Spleen (tissue), 11 donors: ENCODE results near the gene SLC16A14. TPM values are rescaled to one million over a fixed set of nuclear protein-coding genes. Genes with fewer than 3 reads are reported as not detected.
A peak's percentile ranks its signal among the peaks of the same experiment; 100 is the strongest.

Source experiments
- DNase-seq: peaks from one replicate; pipeline ENCODE4 v3.0.0-alpha.2; 2020
- H3K27ac ChIP-seq, 8 donors: fragments of 200-600 bp; sonication (generic) in 7 of 8; 1 replicate in 4 of 8; 2 replicates in 4 of 8; pipeline versions ENCODE4 v1.5.0 to v1.8.0; 2016 to 2021; ENCODE audit warnings: inconsistent platforms in 4 of 8, mild to moderate bottlenecking in 4 of 8, moderate library complexity in 1 of 8
- H3K27me3 ChIP-seq, 7 donors: fragments of 200-600 bp; sonication (generic) in 6 of 7; replicated peaks in 1 of 7; 1 replicate in 4 of 7; 2 replicates in 3 of 7; pipeline versions ENCODE4 v1.5.0 to v1.8.0; 2016 to 2021; ENCODE audit warnings: inconsistent platforms in 3 of 7, mild to moderate bottlenecking in 1 of 7
- H3K36me3 ChIP-seq, 6 donors: fragments of 200-600 bp; sonication (generic) in 5 of 6; 1 replicate in 4 of 6; 2 replicates in 2 of 6; pipeline versions ENCODE4 v1.5.0 to v1.8.0; 2016 to 2021; ENCODE audit warnings: inconsistent platforms in 2 of 6
- H3K4me1 ChIP-seq, 6 donors: fragments of 200-600 bp; sonication (generic) in 5 of 6; 1 replicate in 3 of 6; 2 replicates in 3 of 6; pipeline versions ENCODE4 v1.5.0 to v1.8.0; 2016 to 2021; ENCODE audit warnings: inconsistent platforms in 3 of 6
- H3K4me3 ChIP-seq, 8 donors: fragments of 200-600 bp; sonication (generic) in 7 of 8; 1 replicate in 4 of 8; 2 replicates in 4 of 8; pipeline versions ENCODE4 v1.5.0 to v1.8.0; 2016 to 2021; ENCODE audit warnings: inconsistent platforms in 4 of 8, mild to moderate bottlenecking in 4 of 8, moderate library complexity in 2 of 8
- H3K9me3 ChIP-seq, 8 donors: fragments of 200-600 bp; sonication (generic) in 7 of 8; 1 replicate in 4 of 8; 2 replicates in 4 of 8; pipeline versions ENCODE4 v1.5.0 to v1.8.0; 2016 to 2021; ENCODE audit warnings: inconsistent platforms in 4 of 8
- POLR2A ChIP-seq, 3 donors: fragments of 450-650 bp; IDR thresholded peaks; one replicate each; pipeline ENCODE4 v1.5.1; 2017; ENCODE audit warnings: antibody characterized with exemption in 3 of 3, mild to moderate bottlenecking in 1 of 3
- POLR2AphosphoS5 ChIP-seq, 3 donors: sonication (generic); formaldehyde crosslinking; IDR thresholded peaks; one replicate each; pipeline ENCODE4 v1.5.1; 2017; ENCODE audit warnings: antibody characterized with exemption in 3 of 3
- WGBS, 5 donors: extraction: QIAGEN DNeasy Blood & Tissue Kit in 3 of 5; methylation state at CpG; one replicate each; pipeline versions ENCODE4 v1.1.5 to v1.1.7; 2013 to 2018; 5-methylcytosine and 5-hydroxymethylcytosine counted together
- intact Hi-C: fragments of 100-400 bp; cut with DNase I; formaldehyde crosslinking; loops from one replicate; pipeline ENCODE4 v1.15.0; 2023; ENCODE audit warnings: low total_unique reads
- polyA plus RNA-seq, 3 donors: library from polyadenylated mRNA; stranded (reverse); fragments of 200-250 nt; gene quantifications; one replicate each; pipeline ENCODE4 v1.2.1, GENCODE V29; 2013
- total RNA-seq, 7 donors: library from RNA; depleted of rRNA in 3 of 7; stranded (reverse); fragments of >200 nt in 3 of 7; fragmentation: NEBNext Ultra II Directional in 4 of 7; extraction: Animal tissue kit (Norgen Biotek cat#: 25700) in 4 of 7; gene quantifications; one replicate each; pipeline versions ENCODE4 v1.1.0 to v1.2.1, GENCODE V29; 2016 to 2021
- TF ChIP-seq, protein P1 (sequence below), 11 experiments: fragments of 200-600 bp in 7 of 11; fragments of 450-650 bp in 4 of 11; sonication (generic) in 4 of 11; IDR thresholded peaks in 8 of 11; conservative IDR thresholded peaks in 3 of 11; 1 replicate in 7 of 11; 2 replicates in 4 of 11; pipeline versions ENCODE4 v1.4.0 to v1.8.0; 2016 to 2021; ENCODE audit warnings: antibody characterized with exemption in 11 of 11, inconsistent platforms in 4 of 11, mild to moderate bottlenecking in 1 of 11
- donor health status: healthy with polysubstance abuse.
- donor health status: DM: no; HTN: no; CAD: no; lungs with moderate emphysema.
- donor health status: DM: no; HTN: no; CAD: no.
- donor health status: Bipolar disorder and iron deficiency.
- donor health status: healthy.
- donor health status: DM: no; HTN: no; CAD: no.
- donor health status: DM: yes; HTN: yes; CAD: no.

SLC16A14 gene
- total and polyA plus RNA-seq, 10 donors, result 1.8 to 18.5 (median 12.1) TPM

DNA sequence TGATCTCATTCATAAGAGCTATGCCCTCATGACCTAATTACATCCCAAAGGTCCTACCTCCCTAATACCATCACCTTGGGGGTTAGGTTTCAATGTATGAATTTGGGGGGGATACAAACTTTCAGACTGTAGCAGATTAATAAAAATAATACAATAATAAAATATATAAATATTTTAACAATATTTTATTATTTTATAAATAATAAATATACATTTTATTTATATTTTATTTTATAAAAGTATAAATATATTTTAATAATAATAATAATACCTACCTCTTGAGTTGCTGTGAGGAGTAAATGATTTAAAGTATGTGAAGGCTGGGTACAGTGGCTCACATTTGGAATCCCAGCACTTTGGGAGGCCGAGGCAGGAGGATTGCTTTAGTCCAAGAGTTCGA is 8.1 kb upstream of the SLC16A14 start:
- no peaks in the 10 kb centered on the region for H3K36me3 ChIP-seq
- H3K9me3 ChIP-seq, result no peaks in the 10 kb centered on the region
- no peak for TF ChIP-seq POLR2A (IDR thresholded peaks at IDR 0.05)
- TF ChIP-seq, protein P1, sequence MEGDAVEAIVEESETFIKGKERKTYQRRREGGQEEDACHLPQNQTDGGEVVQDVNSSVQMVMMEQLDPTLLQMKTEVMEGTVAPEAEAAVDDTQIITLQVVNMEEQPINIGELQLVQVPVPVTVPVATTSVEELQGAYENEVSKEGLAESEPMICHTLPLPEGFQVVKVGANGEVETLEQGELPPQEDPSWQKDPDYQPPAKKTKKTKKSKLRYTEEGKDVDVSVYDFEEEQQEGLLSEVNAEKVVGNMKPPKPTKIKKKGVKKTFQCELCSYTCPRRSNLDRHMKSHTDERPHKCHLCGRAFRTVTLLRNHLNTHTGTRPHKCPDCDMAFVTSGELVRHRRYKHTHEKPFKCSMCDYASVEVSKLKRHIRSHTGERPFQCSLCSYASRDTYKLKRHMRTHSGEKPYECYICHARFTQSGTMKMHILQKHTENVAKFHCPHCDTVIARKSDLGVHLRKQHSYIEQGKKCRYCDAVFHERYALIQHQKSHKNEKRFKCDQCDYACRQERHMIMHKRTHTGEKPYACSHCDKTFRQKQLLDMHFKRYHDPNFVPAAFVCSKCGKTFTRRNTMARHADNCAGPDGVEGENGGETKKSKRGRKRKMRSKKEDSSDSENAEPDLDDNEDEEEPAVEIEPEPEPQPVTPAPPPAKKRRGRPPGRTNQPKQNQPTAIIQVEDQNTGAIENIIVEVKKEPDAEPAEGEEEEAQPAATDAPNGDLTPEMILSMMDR (IDR thresholded peaks at IDR 0.05 in 8 of 11, conservative IDR thresholded peaks at IDR 0.05 in 3 of 11), result no peak
- TF ChIP-seq POLR2AphosphoS5 (IDR thresholded peaks at IDR 0.05), result no peak
- intact Hi-C loops, result no loop called here
- H3K4me3 ChIP-seq, result no peak overlapping the region
- peak overlapping the region in 5 of 8 donors; percentile 51 to 80 (median 63) for H3K27ac ChIP-seq
- no peak for DNase-seq
- H3K4me1 ChIP-seq, result peaks cover 0 to 28% (median 6%) of the 10 kb centered on the region in 6 donors
- H3K27me3 ChIP-seq, result no peaks in the 10 kb centered on the region
- WGBS, 5 donors, result 85 to 88% (median 87%) methylated on average over 2 of the region's 2 CpGs

DNA sequence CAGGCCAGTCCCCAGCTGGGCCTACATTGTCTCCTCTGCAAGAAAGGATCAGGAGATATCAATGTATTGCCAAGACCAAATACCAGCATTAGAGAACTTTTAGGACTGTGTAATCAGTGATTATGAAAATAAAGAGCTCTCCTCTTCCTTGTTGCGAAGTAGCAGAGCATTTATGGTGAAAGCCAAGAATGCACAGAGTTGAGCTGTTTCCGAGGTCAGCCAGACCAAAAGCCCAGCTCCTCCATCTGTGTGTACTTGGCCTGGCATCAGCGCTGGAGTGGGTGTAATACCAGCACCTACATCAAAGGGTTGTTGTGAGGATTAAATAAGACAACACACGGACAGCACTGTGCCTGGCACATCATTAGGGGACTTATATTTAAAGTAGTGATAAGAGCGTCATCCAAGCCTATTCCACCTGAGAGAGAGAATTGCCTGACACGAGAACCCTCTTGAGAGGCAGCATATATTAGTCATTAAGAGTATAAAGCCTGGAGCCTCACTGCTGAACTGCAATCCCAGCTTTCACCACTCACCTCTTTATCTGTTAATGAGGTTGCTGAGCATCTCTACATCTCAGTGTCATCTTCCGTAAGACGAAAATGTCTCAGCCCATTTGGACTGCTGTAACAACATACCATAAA is 7.4 kb upstream of the SLC16A14 start:
- Histone ChIP-seq H3K36me3 (no peaks in the 10 kb centered on the region), H3K27me3 (no peaks in the 10 kb centered on the region), H3K27ac (peak overlapping the region in 1 of 8 donors; percentile 10), H3K9me3 (no peaks in the 10 kb centered on the region), H3K4me1 (peaks cover 0 to 28% (median 6%) of the 10 kb centered on the region in 6 donors), H3K4me3 (no peak overlapping the region)
- TF ChIP-seq, protein P1 (IDR thresholded peaks at IDR 0.05 in 8 of 11, conservative IDR thresholded peaks at IDR 0.05 in 3 of 11), result no peak
- TF ChIP-seq POLR2AphosphoS5 (IDR thresholded peaks at IDR 0.05) (no peak), POLR2A (IDR thresholded peaks at IDR 0.05) (no peak)
- 79 to 89% (median 86%) methylated on average over 8 of the region's 8 CpGs for WGBS, 5 donors
- DNase-seq, result no peak
- intact Hi-C loops, result no loop called here

DNA sequence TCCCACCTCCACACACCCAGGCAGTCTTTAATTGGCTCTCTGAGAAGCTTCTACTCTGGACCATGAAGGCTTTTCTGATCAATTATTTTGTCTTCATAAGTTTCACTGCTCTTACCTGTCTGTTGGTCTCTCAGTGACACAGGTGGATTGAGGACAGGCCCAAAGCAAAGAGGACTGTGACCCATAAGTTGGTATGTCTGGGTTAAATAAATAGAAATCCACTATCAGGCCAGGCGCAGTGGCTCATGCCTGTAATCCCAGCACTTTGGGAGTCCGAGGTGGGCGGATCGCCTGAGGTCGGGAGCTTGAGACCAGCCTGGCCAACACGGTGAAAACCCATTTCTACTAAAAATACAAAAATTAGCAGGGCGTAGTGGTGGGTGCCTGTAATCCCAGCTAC is 2.7 kb upstream of the SLC16A14 start:
- no peak for DNase-seq
- H3K27me3 ChIP-seq, result peaks cover 0 to 20% (median 6%) of the 10 kb centered on the region in 7 donors
- TF ChIP-seq POLR2A (IDR thresholded peaks at IDR 0.05) (no peak), POLR2AphosphoS5 (IDR thresholded peaks at IDR 0.05) (no peak)
- TF ChIP-seq, protein P1 (IDR thresholded peaks at IDR 0.05 in 8 of 11, conservative IDR thresholded peaks at IDR 0.05 in 3 of 11), result no peak
- 94 to 97% (median 97%) methylated on average over 7 of the region's 7 CpGs for WGBS, 5 donors
- no peaks in the 10 kb centered on the region for H3K9me3 ChIP-seq
- H3K4me1 ChIP-seq, result peaks cover 3 to 56% (median 26%) of the 10 kb centered on the region in 6 donors
- intact Hi-C loops, result no loop called here
- no peak overlapping the region for H3K4me3 ChIP-seq
- no peaks in the 10 kb centered on the region for H3K36me3 ChIP-seq
- no peak overlapping the region for H3K27ac ChIP-seq

DNA sequence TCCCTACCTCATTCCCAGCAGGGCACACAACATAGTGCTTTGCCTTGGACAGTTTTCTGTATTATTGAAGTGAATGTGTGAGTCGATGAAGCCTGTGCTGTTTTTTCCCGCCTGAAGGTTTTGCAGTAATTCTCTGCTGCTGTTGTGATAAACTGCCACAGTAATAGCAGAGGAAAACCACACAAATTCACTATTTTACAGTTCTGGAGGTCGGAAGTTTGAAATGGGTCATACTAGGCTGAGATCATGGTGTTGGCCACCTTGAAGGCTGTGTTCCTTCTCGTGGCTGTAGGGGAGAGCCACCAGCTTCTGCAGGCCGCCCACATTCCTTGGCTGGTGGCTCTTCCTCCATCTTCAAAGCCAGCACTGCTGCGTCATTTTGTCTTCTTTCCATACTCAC is 678 bp upstream of the SLC16A14 start:
- Histone ChIP-seq H3K27ac (peak overlapping the region in 7 of 8 donors; percentile 49 to 89 (median 82)), H3K36me3 (no peaks in the 10 kb centered on the region), H3K4me1 (peaks cover 3 to 48% (median 25%) of the 10 kb centered on the region in 6 donors), H3K4me3 (peak overlapping the region in 2 of 8 donors; percentile 68 to 71), H3K27me3 (peaks cover 0 to 20% (median 6%) of the 10 kb centered on the region in 7 donors), H3K9me3 (no peaks in the 10 kb centered on the region)
- WGBS, 5 donors, result 81 to 93% (median 84%) methylated on average over 6 of the region's 6 CpGs
- no peak for DNase-seq
- intact Hi-C loops, result loop anchor here (2.0 kb wide), 1 partner anchor 91 kb away; no protein-coding TSS in a partner anchor
- TF ChIP-seq POLR2A (IDR thresholded peaks at IDR 0.05), result no peak
- no peak for TF ChIP-seq POLR2AphosphoS5 (IDR thresholded peaks at IDR 0.05)
- TF ChIP-seq, protein P1 (IDR thresholded peaks at IDR 0.05 in 8 of 11, conservative IDR thresholded peaks at IDR 0.05 in 3 of 11), result no peak
